PFSK-1 (cell line): ENCODE data around the gene ARHGEF19.

Experiments
- FOXP2 ChIP-seq: optimal IDR thresholded peaks from 2 replicates; pipeline ENCODE3; 2011; ENCODE audit warnings: borderline replicate concordance, control low read depth, inconsistent platforms; ENCODE audit not compliant: insufficient read depth; ENCODE audit errors: extremely low read length, extremely low read depth
- POLR2AphosphoS5 ChIP-seq: IDR thresholded peaks from 2 replicates; pipeline ENCODE4 v1.6.1; 2012; ENCODE audit warnings: low read depth, mild to moderate bottlenecking, control low read depth, low read length, moderate library complexity
- SIN3A ChIP-seq: IDR thresholded peaks from 2 replicates; pipeline ENCODE4 v1.6.1; 2012; ENCODE audit warnings: mild to moderate bottlenecking, low read length, moderate library complexity, borderline replicate concordance; ENCODE audit not compliant: insufficient read depth
- TAF1 ChIP-seq: IDR thresholded peaks from 2 replicates; pipeline ENCODE4 v1.6.1; 2012; ENCODE audit warnings: low read length, control low read depth, borderline replicate concordance; ENCODE audit not compliant: insufficient read depth
- TF ChIP-seq, protein P1 (sequence below), 2 experiments: IDR thresholded peaks; 2 replicates each; pipeline versions ENCODE4 v1.6.1 to v1.8.0; 2011 to 2012; ENCODE audit warnings: low read depth in 2 of 2, low read length in 2 of 2, control low read depth in 1 of 2, inconsistent platforms in 1 of 2, mild to moderate bottlenecking in 1 of 2, moderate library complexity in 1 of 2; ENCODE audit not compliant: insufficient read depth in 1 of 2

The ARHGEF19 gene

DNA sequence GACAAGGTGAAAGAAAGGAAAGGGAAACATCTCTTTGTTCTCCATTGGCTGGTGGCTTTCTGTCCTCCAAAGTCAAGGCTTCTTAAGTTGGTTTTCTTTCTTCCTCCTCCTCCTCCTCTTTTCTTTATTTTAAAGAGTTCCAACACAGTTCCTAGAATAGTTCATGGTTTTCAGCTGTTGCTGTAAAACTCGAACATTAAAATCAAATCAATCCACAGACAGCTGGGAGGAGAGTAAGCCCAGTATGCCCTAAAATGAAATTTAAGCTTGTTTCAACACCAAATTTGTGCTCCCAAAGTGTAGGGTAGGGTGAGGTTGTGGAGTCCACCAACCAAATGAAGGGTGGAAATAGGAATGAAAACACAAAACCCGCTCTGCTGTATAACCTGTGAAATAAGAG, 35.0 kb upstream of the ARHGEF19 start:
- TF ChIP-seq, protein P1, sequence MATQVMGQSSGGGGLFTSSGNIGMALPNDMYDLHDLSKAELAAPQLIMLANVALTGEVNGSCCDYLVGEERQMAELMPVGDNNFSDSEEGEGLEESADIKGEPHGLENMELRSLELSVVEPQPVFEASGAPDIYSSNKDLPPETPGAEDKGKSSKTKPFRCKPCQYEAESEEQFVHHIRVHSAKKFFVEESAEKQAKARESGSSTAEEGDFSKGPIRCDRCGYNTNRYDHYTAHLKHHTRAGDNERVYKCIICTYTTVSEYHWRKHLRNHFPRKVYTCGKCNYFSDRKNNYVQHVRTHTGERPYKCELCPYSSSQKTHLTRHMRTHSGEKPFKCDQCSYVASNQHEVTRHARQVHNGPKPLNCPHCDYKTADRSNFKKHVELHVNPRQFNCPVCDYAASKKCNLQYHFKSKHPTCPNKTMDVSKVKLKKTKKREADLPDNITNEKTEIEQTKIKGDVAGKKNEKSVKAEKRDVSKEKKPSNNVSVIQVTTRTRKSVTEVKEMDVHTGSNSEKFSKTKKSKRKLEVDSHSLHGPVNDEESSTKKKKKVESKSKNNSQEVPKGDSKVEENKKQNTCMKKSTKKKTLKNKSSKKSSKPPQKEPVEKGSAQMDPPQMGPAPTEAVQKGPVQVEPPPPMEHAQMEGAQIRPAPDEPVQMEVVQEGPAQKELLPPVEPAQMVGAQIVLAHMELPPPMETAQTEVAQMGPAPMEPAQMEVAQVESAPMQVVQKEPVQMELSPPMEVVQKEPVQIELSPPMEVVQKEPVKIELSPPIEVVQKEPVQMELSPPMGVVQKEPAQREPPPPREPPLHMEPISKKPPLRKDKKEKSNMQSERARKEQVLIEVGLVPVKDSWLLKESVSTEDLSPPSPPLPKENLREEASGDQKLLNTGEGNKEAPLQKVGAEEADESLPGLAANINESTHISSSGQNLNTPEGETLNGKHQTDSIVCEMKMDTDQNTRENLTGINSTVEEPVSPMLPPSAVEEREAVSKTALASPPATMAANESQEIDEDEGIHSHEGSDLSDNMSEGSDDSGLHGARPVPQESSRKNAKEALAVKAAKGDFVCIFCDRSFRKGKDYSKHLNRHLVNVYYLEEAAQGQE (IDR thresholded peaks at IDR 0.05; ENCODE audit: insufficient read depth in 1 of 2, low read depth in 2 of 2, low read length in 2 of 2), result no peak
- no peak for TF ChIP-seq TAF1
- TF ChIP-seq FOXP2, result no peak
- TF ChIP-seq SIN3A, result no peak
- no peak for TF ChIP-seq POLR2AphosphoS5

- no peak for TF ChIP-seq FOXP2
- no peak for TF ChIP-seq SIN3A
- TF ChIP-seq POLR2AphosphoS5, result no peak
- TF ChIP-seq, protein P1 (IDR thresholded peaks at IDR 0.05; ENCODE audit: insufficient read depth in 1 of 2, low read depth in 2 of 2, low read length in 2 of 2), result no peak
- TF ChIP-seq TAF1, result no peak
Measured at GRCh38 chr1:16246961-16247360, 34.5 kb upstream of the ARHGEF19 start.

DNA sequence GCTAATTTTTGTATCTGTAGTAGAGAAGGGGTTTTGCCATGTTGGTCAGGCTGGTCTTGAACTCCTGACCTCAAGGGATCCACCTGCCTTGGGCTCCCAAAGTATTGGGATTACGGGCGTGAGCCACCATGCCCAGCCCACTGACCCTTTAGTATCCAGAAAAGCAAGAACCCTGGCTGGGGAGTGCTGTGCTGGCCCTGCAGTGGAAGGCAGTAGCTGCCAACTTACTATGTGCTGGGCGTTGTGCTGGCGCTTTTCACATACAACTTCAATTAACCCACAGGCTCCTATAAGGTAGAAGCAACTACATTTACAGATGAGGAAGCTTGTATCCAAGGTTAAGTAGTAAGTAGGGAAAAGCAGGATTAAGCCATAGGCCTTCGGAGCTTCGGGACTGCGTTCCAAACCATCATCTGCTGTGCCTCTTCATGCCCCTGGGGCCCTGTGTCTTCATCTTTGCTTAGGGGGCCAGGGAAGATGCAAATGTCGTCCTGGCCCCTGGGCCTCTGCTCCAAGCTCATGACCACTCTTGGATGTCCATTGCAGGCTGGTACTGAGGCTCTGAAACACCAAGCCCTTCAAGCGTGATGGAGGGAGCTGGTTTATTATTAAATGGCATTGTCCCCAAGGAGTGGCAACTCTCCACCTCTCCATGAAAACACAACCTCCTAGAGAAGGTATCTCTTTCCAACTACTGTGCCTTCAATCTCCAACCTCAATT, 33.2 kb upstream of the ARHGEF19 start:
- no peak for TF ChIP-seq POLR2AphosphoS5
- TF ChIP-seq, protein P1 (IDR thresholded peaks at IDR 0.05; ENCODE audit: insufficient read depth in 1 of 2, low read depth in 2 of 2, low read length in 2 of 2), result no peak
- TF ChIP-seq FOXP2, result no peak
- TF ChIP-seq TAF1, result no peak
- no peak for TF ChIP-seq SIN3A

GRCh38 chr1:16244650-16245285, 32.3 kb upstream of the ARHGEF19 start:
- TF ChIP-seq POLR2AphosphoS5, result no peak
- no peak for TF ChIP-seq TAF1
- no peak for TF ChIP-seq SIN3A
- TF ChIP-seq, protein P1 (IDR thresholded peaks at IDR 0.05; ENCODE audit: insufficient read depth in 1 of 2, low read depth in 2 of 2, low read length in 2 of 2), result no peak
- no peak for TF ChIP-seq FOXP2
